GM12873 (cell line): Measurements from ENCODE around the gene NOX5.

Experiments used
- CTCF ChIP-seq: IDR thresholded peaks from 2 replicates; pipeline ENCODE4 v1.5.1; 2012; ENCODE audit warnings: low read depth, mild to moderate bottlenecking, moderate library complexity, low read length, control low read depth; ENCODE audit not compliant: insufficient read depth; ENCODE audit errors: missing control alignments

Gene NOX5

GRCh38 chr15:69014454-69014853, at the start of gene NOX5:
Gene NOX5 (plus strand): TSS chr15:69014695. CDS start chr15:69014736, 41 bp downstream.
- no peak for TF ChIP-seq CTCF

DNA sequence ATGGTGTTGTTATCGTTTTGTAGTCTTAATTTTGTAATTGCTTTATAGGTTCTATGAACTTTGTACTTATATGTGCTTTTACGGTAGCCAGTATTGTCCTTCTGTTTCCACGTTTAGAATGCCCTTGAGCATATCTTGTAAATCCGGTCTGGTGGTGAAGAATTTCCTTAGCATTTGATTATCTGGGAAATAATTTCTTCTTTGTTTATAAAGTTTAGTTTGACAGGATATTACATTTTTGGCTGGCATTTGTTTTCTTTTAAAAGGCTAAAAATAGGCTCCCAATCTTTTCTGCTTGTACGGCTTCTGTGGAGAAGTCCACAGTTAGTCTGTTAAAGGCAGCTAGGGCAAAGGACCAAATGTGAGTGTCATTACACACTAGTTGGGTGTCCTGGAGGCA, 47.5 kb upstream of the NOX5 start:
- no peak for TF ChIP-seq CTCF

DNA sequence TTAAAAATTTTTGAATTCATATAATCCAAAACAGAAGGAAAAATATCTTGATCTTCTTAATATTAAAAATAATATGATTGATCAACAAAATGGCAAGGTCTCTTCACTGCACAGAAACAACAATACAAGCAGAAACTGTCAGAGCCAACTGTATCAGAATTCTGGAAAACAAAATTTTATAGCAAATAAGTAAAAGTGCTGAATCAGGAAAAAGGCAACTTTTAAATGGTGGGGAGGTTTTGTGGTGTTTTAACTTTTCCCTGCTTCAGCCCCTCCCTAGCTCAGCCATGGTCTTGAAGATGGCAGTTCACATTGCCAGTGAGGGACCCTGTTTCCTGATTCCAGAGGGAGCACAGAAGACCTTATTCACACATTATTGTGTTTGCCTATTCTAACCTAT, 46.5 kb upstream of the NOX5 start:
- no peak for TF ChIP-seq CTCF

DNA sequence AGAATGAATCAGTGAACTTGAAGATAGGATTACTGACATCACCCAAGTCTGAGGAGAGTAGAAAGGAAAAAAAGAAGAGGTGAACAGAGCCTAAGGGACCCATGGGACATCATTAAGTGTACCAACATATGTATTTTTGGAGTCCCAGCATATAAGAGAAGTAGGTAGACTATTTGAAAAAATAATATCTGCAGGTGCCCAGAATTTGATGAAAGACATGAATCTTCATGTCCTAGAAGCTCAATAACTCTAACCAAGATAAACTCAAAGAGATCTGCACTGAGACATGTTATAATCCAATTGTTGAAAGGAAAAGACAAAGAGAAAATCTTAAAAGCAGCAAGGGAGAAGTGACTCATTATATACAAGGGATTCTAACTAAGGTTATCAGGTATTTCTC, 45.2 kb upstream of the NOX5 start:
- TF ChIP-seq CTCF, result no peak

GRCh38 chr15:68972201-68973065, 42.1 kb upstream of the NOX5 start:
- TF ChIP-seq CTCF, result no peak

DNA sequence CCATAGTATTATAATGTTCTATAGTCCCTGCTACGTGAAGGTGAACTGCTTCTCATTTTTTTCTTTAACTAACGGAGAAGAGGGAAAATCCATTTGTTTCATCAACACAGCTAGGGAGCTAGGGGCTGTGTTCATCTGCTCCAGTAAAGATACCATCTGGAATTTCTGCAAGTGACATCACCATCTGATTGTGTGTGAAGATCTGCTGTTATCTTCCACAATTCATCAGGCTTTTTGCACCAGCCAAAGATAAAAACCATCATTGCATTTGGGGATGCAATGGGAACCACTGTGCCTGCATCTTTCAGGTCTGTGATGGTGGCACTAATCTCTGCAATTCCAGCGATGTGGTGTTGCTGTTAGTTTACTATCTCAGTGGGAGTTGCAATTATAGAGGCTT, 35.5 kb upstream of the NOX5 start:
- no peak for TF ChIP-seq CTCF

DNA sequence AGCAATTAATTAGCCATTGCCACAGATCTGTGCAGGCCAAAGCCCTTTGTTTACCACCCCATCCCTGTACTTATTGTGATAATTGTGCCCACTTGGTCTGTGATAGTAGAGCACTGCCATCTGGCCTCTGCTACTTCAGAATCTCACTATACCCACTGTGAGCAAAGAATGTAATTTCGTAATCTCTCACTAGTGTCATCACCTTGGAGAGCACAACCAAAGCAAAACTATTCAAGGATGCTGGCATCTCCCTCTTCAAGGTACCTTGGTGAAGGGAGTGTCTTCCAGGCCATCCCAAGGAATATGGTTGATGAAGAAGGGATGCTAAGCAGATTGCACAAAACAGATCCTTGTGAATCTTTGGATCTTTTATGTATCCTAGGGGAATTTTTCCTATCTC, 34.7 kb upstream of the NOX5 start:
- TF ChIP-seq CTCF, result no peak
